Trophoblast cell (in vitro differentiated cells and primary cell): Measurements from ENCODE around the gene NLGN3.

ENCODE experiments used
- DNase-seq, 2 donors: peaks; one replicate each; pipeline ENCODE4 v3.0.0-alpha.2; 2016
- H2AFZ ChIP-seq: 2 replicates; pipeline ENCODE4 v1.6.1; 2013; ENCODE audit warnings: low read length, moderate library complexity, mild to moderate bottlenecking; ENCODE audit not compliant: insufficient read depth, poor library complexity
- H2AK5ac ChIP-seq: 2 replicates; pipeline ENCODE4 v1.6.1; 2013; ENCODE audit warnings: mild to moderate bottlenecking, low read length
- H2BK120ac ChIP-seq: 2 replicates; pipeline ENCODE4 v1.6.1; 2013; ENCODE audit warnings: low read length, mild to moderate bottlenecking, moderate library complexity; ENCODE audit not compliant: insufficient read depth, poor library complexity
- H2BK12ac ChIP-seq: 2 replicates; pipeline ENCODE4 v1.6.1; 2013; ENCODE audit warnings: mild to moderate bottlenecking, low read length, moderate library complexity
- H2BK5ac ChIP-seq: 2 replicates; pipeline ENCODE4 v1.6.1; 2013; ENCODE audit warnings: low read length, low read depth, moderate library complexity, mild to moderate bottlenecking; ENCODE audit not compliant: poor library complexity
- H3K14ac ChIP-seq: 2 replicates; pipeline ENCODE4 v1.6.1; 2013; ENCODE audit warnings: mild to moderate bottlenecking, low read length
- H3K18ac ChIP-seq: 2 replicates; pipeline ENCODE4 v1.6.1; 2013; ENCODE audit warnings: mild to moderate bottlenecking, low read length
- H3K23ac ChIP-seq: 2 replicates; pipeline ENCODE4 v1.6.1; 2013; ENCODE audit warnings: low read length
- H3K27ac ChIP-seq: 2 replicates; pipeline ENCODE4 v1.5.1; 2013; ENCODE audit warnings: low read depth, mild to moderate bottlenecking, inconsistent platforms, low read length, moderate library complexity
- H3K27me3 ChIP-seq: 2 replicates; pipeline ENCODE4 v1.6.1; 2013; ENCODE audit warnings: inconsistent platforms, mild to moderate bottlenecking, low read length, moderate library complexity; ENCODE audit not compliant: insufficient read depth
- H3K36me3 ChIP-seq, 2 experiments: 1 replicate in 1 of 2; 2 replicates in 1 of 2; pipeline ENCODE4 v1.6.1; 2013; ENCODE audit warnings: low read length in 2 of 2, mild to moderate bottlenecking in 2 of 2, moderate library complexity in 1 of 2; ENCODE audit not compliant: insufficient read depth in 2 of 2, control insufficient read depth in 1 of 2
- H3K4ac ChIP-seq: 2 replicates; pipeline ENCODE4 v1.6.1; 2013; ENCODE audit warnings: low read depth, mild to moderate bottlenecking, low read length, moderate library complexity
- H3K4me1 ChIP-seq, 2 experiments: 1 replicate in 1 of 2; 2 replicates in 1 of 2; pipeline ENCODE4 v1.6.1; 2013; ENCODE audit warnings: low read length in 2 of 2, mild to moderate bottlenecking in 2 of 2, moderate library complexity in 1 of 2; ENCODE audit not compliant: insufficient read depth in 2 of 2, control insufficient read depth in 1 of 2
- H3K4me2 ChIP-seq: 2 replicates; pipeline ENCODE4 v1.6.1; 2013; ENCODE audit warnings: inconsistent platforms, mild to moderate bottlenecking, low read length, moderate library complexity
- H3K4me3 ChIP-seq: 2 replicates; pipeline ENCODE4 v1.5.1; 2013; ENCODE audit warnings: mild to moderate bottlenecking, low read depth, low read length, inconsistent platforms
- H3K79me1 ChIP-seq: one replicate; pipeline ENCODE4 v1.6.1; 2013; ENCODE audit warnings: low read length
- H3K79me2 ChIP-seq: 2 replicates; pipeline ENCODE4 v1.6.1; 2013; ENCODE audit warnings: low read length, mild to moderate bottlenecking; ENCODE audit not compliant: control insufficient read depth, insufficient read depth, poor library complexity
- H3K9ac ChIP-seq: 2 replicates; pipeline ENCODE4 v1.6.1; 2013; ENCODE audit warnings: mild to moderate bottlenecking, low read length
- H3K9me3 ChIP-seq: 2 replicates; pipeline ENCODE4 v1.6.1; 2013; ENCODE audit warnings: low read depth, mild to moderate bottlenecking, control low read depth, inconsistent platforms, low read length; ENCODE audit not compliant: insufficient read depth
- H4K12ac ChIP-seq: 2 replicates; pipeline ENCODE4 v1.6.1; 2013; ENCODE audit warnings: low read depth, mild to moderate bottlenecking, low read length, moderate library complexity
- H4K8ac ChIP-seq: 2 replicates; pipeline ENCODE4 v1.6.1; 2013; ENCODE audit warnings: low read depth, mild to moderate bottlenecking, low read length, moderate library complexity
- H4K91ac ChIP-seq: one replicate; pipeline ENCODE4 v1.6.1; 2013; ENCODE audit warnings: low read depth, mild to moderate bottlenecking, low read length, moderate library complexity
- whole genome bisulfite sequencing: extraction: QIAGEN DNeasy Blood & Tissue Kit; methylation state at CpG from one replicate; pipeline ENCODE4 v1.1.7; 2013; ENCODE audit warnings: missing lambda C conversion rate; ENCODE audit not compliant: insufficient read length, insufficient coverage; ENCODE audit errors: extremely low coverage; 5-methylcytosine and 5-hydroxymethylcytosine counted together

Gene NLGN3

DNA sequence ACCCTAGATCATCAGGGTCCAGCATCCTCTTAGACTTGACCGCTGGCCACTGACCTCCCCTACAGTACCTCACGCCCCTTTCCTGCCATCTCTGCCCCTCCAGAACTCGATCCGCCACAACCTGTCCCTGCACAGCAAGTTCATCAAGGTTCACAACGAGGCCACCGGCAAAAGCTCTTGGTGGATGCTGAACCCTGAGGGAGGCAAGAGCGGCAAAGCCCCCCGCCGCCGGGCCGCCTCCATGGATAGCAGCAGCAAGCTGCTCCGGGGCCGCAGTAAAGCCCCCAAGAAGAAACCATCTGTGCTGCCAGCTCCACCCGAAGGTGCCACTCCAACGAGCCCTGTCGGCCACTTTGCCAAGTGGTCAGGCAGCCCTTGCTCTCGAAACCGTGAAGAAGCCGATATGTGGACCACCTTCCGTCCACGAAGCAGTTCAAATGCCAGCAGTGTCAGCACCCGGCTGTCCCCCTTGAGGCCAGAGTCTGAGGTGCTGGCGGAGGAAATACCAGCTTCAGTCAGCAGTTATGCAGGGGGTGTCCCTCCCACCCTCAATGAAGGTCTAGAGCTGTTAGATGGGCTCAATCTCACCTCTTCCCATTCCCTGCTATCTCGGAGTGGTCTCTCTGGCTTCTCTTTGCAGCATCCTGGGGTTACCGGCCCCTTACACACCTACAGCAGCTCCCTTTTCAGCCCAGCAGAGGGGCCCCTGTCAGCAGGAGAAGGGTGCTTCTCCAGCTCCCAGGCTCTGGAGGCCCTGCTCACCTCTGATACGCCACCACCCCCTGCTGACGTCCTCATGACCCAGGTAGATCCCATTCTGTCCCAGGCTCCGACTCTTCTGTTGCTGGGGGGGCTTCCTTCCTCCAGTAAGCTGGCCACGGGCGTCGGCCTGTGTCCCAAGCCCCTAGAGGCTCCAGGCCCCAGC, 43.8 kb upstream of the NLGN3 start:
- no peak overlapping the region for H2AK5ac ChIP-seq
- H2BK12ac ChIP-seq = peak overlapping the region; percentile 13
- no peak overlapping the region for H4K8ac ChIP-seq
- no peaks in the 10 kb centered on the region for H3K79me2 ChIP-seq
- H3K9ac ChIP-seq = no peak overlapping the region
- H3K4me3 ChIP-seq = no peak overlapping the region
- DNase-seq = no peak
- peaks cover 15 to 29% of the 10 kb centered on the region in 2 experiments for H3K4me1 ChIP-seq
- H3K14ac ChIP-seq = no peak overlapping the region
- H3K79me1 ChIP-seq = peaks cover 9% of the 10 kb centered on the region
- WGBS = no CpG with 5 or more reads among the region's 31 CpGs
- no peak overlapping the region for H4K12ac ChIP-seq
- H2BK5ac ChIP-seq = no peak overlapping the region
- H3K4me2 ChIP-seq = no peak overlapping the region
- H3K18ac ChIP-seq = no peak overlapping the region
- no peak overlapping the region for H3K27ac ChIP-seq
- no peak overlapping the region for H2AFZ ChIP-seq
- no peaks in the 10 kb centered on the region for H3K27me3 ChIP-seq
- no peaks in the 10 kb centered on the region for H3K9me3 ChIP-seq
- peaks cover 0 to 7% of the 10 kb centered on the region in 2 experiments for H3K36me3 ChIP-seq
- H3K23ac ChIP-seq = no peak overlapping the region
- H2BK120ac ChIP-seq = no peak overlapping the region
- no peak overlapping the region for H4K91ac ChIP-seq
- no peak overlapping the region for H3K4ac ChIP-seq

DNA sequence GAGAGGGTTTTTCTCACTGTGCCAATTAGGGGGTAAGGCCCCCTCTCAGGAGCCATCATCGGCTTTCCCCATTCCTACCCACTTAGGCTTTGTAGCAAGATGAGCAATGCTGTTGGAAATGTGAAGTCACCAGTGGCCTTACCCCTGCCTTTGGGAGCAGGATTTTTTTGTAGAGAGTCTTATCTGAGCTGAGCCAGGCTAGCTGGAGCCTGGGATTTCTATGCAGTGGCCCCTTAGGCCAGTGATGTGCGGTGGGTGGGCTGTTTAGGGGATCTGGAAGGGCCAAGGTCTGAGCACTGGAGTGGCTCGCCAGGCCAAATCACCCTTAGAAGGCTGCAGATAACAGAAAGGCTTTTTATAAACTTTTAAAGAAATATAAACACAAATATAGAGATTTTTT, 42.3 kb upstream of the NLGN3 start:
- Histone ChIP-seq H3K36me3 (peaks cover 0 to 7% of the 10 kb centered on the region in 2 experiments), H3K27ac (peak overlapping the region; percentile 66), H3K4ac (no peak overlapping the region), H2BK12ac (peak overlapping the region; percentile 72), H4K8ac (no peak overlapping the region), H2BK5ac (no peak overlapping the region), H3K79me2 (no peaks in the 10 kb centered on the region), H3K4me3 (no peak overlapping the region), H3K4me1 (peaks cover 21 to 34% of the 10 kb centered on the region in 2 experiments), H3K9me3 (no peaks in the 10 kb centered on the region), H2AK5ac (no peak overlapping the region), H2BK120ac (no peak overlapping the region), H3K9ac (no peak overlapping the region), H4K12ac (no peak overlapping the region), H3K18ac (no peak overlapping the region), H3K27me3 (no peaks in the 10 kb centered on the region), H3K14ac (no peak overlapping the region), H2AFZ (no peak overlapping the region), H3K79me1 (peaks cover 4% of the 10 kb centered on the region), H4K91ac (peak overlapping the region; percentile 21), H3K23ac (no peak overlapping the region), H3K4me2 (no peak overlapping the region)
- no peak for DNase-seq
- WGBS = no CpG with 5 or more reads among the region's 3 CpGs

DNA sequence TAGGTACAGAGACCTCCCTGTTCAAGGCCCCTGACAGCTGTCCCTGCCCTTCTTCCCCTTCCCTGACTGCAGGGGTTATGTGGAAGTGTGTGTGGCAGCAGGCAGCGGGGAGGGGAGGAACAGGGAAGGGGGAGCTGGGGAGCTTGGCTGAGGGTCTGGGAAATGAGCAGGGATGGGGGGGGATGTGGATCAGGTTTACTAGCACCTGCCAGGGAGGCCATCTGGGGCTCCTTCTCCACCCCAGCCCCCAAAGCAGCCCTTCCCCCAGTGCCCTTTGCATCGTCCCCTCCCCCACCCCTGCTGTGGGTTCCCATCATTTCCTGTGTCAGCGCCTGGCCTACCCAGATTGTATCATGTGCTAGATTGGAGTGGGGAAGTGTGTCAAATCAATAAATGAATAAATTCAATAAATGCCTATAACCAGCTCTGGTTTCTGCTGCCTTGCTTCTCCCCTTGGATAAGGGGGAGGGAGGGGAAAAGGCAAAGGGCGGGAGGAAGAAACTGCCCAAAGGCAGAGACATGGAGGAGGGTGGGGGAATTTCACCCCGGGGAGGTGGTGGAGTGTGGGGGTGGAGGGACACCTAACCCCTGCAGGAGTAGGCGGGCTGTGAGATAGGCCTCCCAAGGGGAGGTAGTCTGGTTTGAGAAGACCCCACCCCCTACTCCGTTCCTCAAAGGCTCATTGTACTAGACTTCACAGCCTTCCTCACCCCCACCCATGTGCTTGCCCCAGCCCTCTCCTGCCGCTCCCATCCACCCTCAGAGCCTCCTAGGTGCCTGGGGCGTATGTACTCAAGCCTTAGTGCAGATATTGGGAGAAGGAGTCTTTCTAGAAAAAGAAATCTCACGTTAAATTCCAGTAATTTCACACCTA, 41.3 kb upstream of the NLGN3 start:
- Histone ChIP-seq H3K79me1 (peaks cover 7% of the 10 kb centered on the region), H3K23ac (no peak overlapping the region), H3K14ac (peak overlapping the region; percentile 63), H3K4me3 (no peak overlapping the region), H2BK120ac (no peak overlapping the region), H4K8ac (peak overlapping the region; percentile 57), H2AK5ac (no peak overlapping the region), H3K27ac (peak overlapping the region; percentile 66), H3K9me3 (no peaks in the 10 kb centered on the region), H3K36me3 (peaks cover 0 to 7% of the 10 kb centered on the region in 2 experiments), H3K4me2 (peak overlapping the region; percentile 45), H3K27me3 (no peaks in the 10 kb centered on the region), H3K9ac (no peak overlapping the region), H4K91ac (peak overlapping the region; percentile 63), H3K18ac (no peak overlapping the region), H3K79me2 (no peaks in the 10 kb centered on the region), H3K4me1 (peaks cover 25 to 40% of the 10 kb centered on the region in 2 experiments), H2AFZ (no peak overlapping the region), H3K4ac (no peak overlapping the region), H4K12ac (no peak overlapping the region), H2BK12ac (peak overlapping the region; percentile 69), H2BK5ac (no peak overlapping the region)
- DNase-seq = peak in 1 of 2 donors; percentile 13
- no CpG with 5 or more reads among the region's 10 CpGs for WGBS

DNA sequence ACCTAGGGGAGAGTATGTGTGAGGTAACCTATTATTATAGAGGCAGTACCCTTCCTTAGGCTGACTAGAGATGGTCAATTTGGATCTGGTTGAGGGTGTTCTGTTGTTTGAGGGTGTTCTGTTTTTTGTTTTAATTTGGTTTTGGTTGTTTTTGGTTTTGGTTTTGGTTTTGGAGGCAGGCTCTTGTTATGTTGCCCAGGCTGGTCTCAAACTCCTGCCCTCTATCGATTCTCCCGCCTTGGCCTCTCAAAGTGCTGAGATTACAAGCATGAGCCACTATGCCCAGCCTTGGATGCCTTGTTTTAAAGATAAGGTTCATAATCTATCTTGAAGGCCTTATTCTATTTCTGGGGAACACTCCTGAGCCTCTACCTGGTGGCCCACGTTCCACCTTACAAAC, 39.0 kb upstream of the NLGN3 start:
- Histone ChIP-seq H3K4me1 (peaks cover 25 to 41% of the 10 kb centered on the region in 2 experiments), H3K23ac (no peak overlapping the region), H2AFZ (no peak overlapping the region), H2AK5ac (no peak overlapping the region), H3K79me2 (no peaks in the 10 kb centered on the region), H3K27ac (no peak overlapping the region), H3K18ac (no peak overlapping the region), H2BK120ac (no peak overlapping the region), H3K4ac (no peak overlapping the region), H3K14ac (no peak overlapping the region), H3K4me3 (no peak overlapping the region), H3K36me3 (peaks cover 0 to 6% of the 10 kb centered on the region in 2 experiments), H4K91ac (no peak overlapping the region), H2BK12ac (no peak overlapping the region), H3K27me3 (no peaks in the 10 kb centered on the region), H3K9me3 (no peaks in the 10 kb centered on the region), H2BK5ac (no peak overlapping the region), H3K4me2 (no peak overlapping the region), H4K8ac (no peak overlapping the region), H4K12ac (no peak overlapping the region), H3K79me1 (peaks cover 7% of the 10 kb centered on the region), H3K9ac (no peak overlapping the region)
- WGBS = no CpG with 5 or more reads among the region's 3 CpGs
- DNase-seq = no peak
